A549 (cell line): Measurements from ENCODE around the gene MAGI2. TPM values are rescaled to one million over a fixed set of nuclear protein-coding genes. Genes with fewer than 3 reads are reported as not detected.

Experiments used
- ATAC-seq, 2 experiments: fragments of 200-7000 bp in 1 of 2; fragments of >200 bp in 1 of 2; cut with Nextera tagmentation in 1 of 2; cut with Tn5 transposase in 1 of 2; 3 replicates each; pipeline versions ENCODE4 v1.8.0 to v1.9.1; 2018 to 2020; ENCODE audit warnings: mild to moderate bottlenecking in 1 of 2, moderate library complexity in 1 of 2
- CTCF ChIA-PET: fragments of 300-600 bp; sonication (Branson Sonifier 250); formaldehyde crosslinking; extraction: SDS; loops from one replicate; lab custom pipeline; 2021; ENCODE audit warnings: antibody characterized with exemption, inconsistent platforms; lab: Yijun Ruan, JAX
- POLR2A ChIA-PET: fragments of 350-600 bp; formaldehyde crosslinking; extraction: SDS; loops from one replicate; lab custom pipeline; 2021; ENCODE audit warnings: antibody characterized with exemption, inconsistent platforms; lab: Yijun Ruan, JAX
- DNase-seq, 2 experiments: peaks; one replicate each; pipeline versions ENCODE4 v3.0.0 to v3.0.0-alpha.2; 2011 to 2016; ENCODE audit warnings: low read depth in 1 of 2, low spot score in 1 of 2
- FAIRE-seq: peaks from 2 replicates; lab custom pipeline; 2011; peaks lifted over from hg19 to GRCh38; lab: Jason Lieb, UNC
- H3K27ac ChIP-seq, 2 experiments: fragments of >200 bp; sonication (Bioruptor Twin); formaldehyde crosslinking; 3 replicates each; pipeline ENCODE4 v1.5.1; 2016 to 2017
- H3K4me1 ChIP-seq: fragments of >200 bp; sonication (Bioruptor Twin); formaldehyde crosslinking; 3 replicates; pipeline ENCODE4 v1.6.1; 2016
- H3K4me2 ChIP-seq: fragments of >200 bp; sonication (Bioruptor Twin); formaldehyde crosslinking; 3 replicates; pipeline ENCODE4 v1.6.1; 2016
- H3K4me3 ChIP-seq: fragments of >200 bp; sonication (Bioruptor Twin); formaldehyde crosslinking; 3 replicates; pipeline ENCODE4 v1.5.1; 2016
- H3K9me3 ChIP-seq: fragments of >200 bp; sonication (Bioruptor Twin); formaldehyde crosslinking; 3 replicates; pipeline ENCODE4 v1.6.1; 2016
- BHLHE40 ChIP-seq: IDR thresholded peaks from 2 replicates; pipeline ENCODE4 v1.6.1; 2012; ENCODE audit warnings: low read depth, low read length, inconsistent platforms
- CEBPB ChIP-seq, 2 experiments: fragments of >200 bp in 1 of 2; sonication (Bioruptor Twin) in 1 of 2; formaldehyde crosslinking in 1 of 2; IDR thresholded peaks; 2 replicates each; pipeline ENCODE4 v1.6.1; 2012 to 2016
- CHD2 ChIP-seq: fragments of 150-350 bp; IDR thresholded peaks from 2 replicates; pipeline ENCODE4 v1.6.1; 2014; ENCODE audit warnings: low read length; ENCODE audit not compliant: partially characterized antibody
- CHD4 ChIP-seq: fragments of 200-600 bp; sonication (generic); IDR thresholded peaks from 2 replicates; pipeline ENCODE4 v1.6.1; 2016; ENCODE audit warnings: antibody characterized with exemption, mild to moderate bottlenecking, borderline replicate concordance
- ELK1 ChIP-seq: fragments of 150-350 bp; IDR thresholded peaks from 2 replicates; pipeline ENCODE4 v1.6.1; 2014; ENCODE audit warnings: low read depth, mild to moderate bottlenecking, low read length
- FOXS1 ChIP-seq: fragments of 250-450 bp; sonication (Bioruptor Pico); IDR thresholded peaks from 2 replicates; pipeline ENCODE4 v1.5.0; 2020; ENCODE audit warnings: mild to moderate bottlenecking, moderate library complexity
- GATA3 ChIP-seq: IDR thresholded peaks from 2 replicates; pipeline ENCODE4 v1.6.1; 2012; ENCODE audit warnings: borderline replicate concordance
- HDAC2 ChIP-seq: fragments of 200-600 bp; sonication (generic); IDR thresholded peaks from 2 replicates; pipeline ENCODE4 v1.6.1; 2016
- HOXB13 ChIP-seq: fragments of 250-450 bp; sonication (Bioruptor Pico); IDR thresholded peaks from 2 replicates; pipeline ENCODE4 v1.5.0; 2020; ENCODE audit warnings: low read depth, mild to moderate bottlenecking, moderate library complexity
- HOXB5 ChIP-seq: fragments of 250-450 bp; sonication (Bioruptor Pico); IDR thresholded peaks from 2 replicates; pipeline ENCODE4 v1.5.0; 2020; ENCODE audit warnings: mild to moderate bottlenecking, moderate library complexity
- JUNB ChIP-seq: fragments of >200 bp; sonication (Bioruptor Twin); formaldehyde crosslinking; IDR thresholded peaks from 2 replicates; pipeline ENCODE4 v1.6.1; 2016
- KDM5A ChIP-seq: fragments of 200-600 bp; sonication (generic); IDR thresholded peaks from 2 replicates; pipeline ENCODE4 v1.6.1; 2016; ENCODE audit warnings: antibody characterized with exemption, mild to moderate bottlenecking
- MAFK ChIP-seq: fragments of 450-650 bp; IDR thresholded peaks from 2 replicates; pipeline ENCODE4 v1.6.1; 2014; ENCODE audit not compliant: partially characterized antibody
- NPAS2 ChIP-seq: fragments of 250-450 bp; sonication (Bioruptor Pico); IDR thresholded peaks from 2 replicates; pipeline ENCODE4 v1.8.0; 2022; ENCODE audit warnings: mild to moderate bottlenecking, moderate library complexity, borderline replicate concordance
- RAD21 ChIP-seq, 2 experiments: fragments of >200 bp in 1 of 2; sonication (Bioruptor Twin) in 1 of 2; formaldehyde crosslinking in 1 of 2; IDR thresholded peaks in 1 of 2; conservative IDR thresholded peaks in 1 of 2; 2 replicates in 1 of 2; 3 replicates in 1 of 2; pipeline ENCODE4 v1.6.1; 2012 to 2018; ENCODE audit warnings: inconsistent platforms in 1 of 2
- REST ChIP-seq: fragments of 200-600 bp; sonication (generic); IDR thresholded peaks from 2 replicates; pipeline ENCODE4 v1.6.1; 2016; ENCODE audit warnings: antibody characterized with exemption, mild to moderate bottlenecking, moderate library complexity
- RNF2 ChIP-seq: fragments of 200-600 bp; sonication (generic); IDR thresholded peaks from 2 replicates; pipeline ENCODE4 v1.6.1; 2016; ENCODE audit warnings: low read depth, mild to moderate bottlenecking, antibody characterized with exemption, moderate library complexity, borderline replicate concordance
- TP53 ChIP-seq: fragments of 250-450 bp; sonication (Bioruptor Pico); IDR thresholded peaks from 2 replicates; pipeline ENCODE4 v1.5.0; 2021; ENCODE audit warnings: mild to moderate bottlenecking, moderate library complexity
- USF2 ChIP-seq: fragments of 450-650 bp; IDR thresholded peaks from 2 replicates; pipeline ENCODE4 v1.6.1; 2014; ENCODE audit warnings: antibody characterized with exemption
- polyA plus RNA-seq, 4 experiments: library from polyadenylated mRNA; depleted of rRNA in 3 of 4; stranded (reverse); fragments of >200 nt; fragmentation: RNase III in 1 of 4; extraction: RNeasy Plus Mini Kit Qiagen cat#74134 plus additional on column Dnase treatment in 1 of 4; gene quantifications; 2 replicates in 3 of 4; 3 replicates in 1 of 4; pipeline ENCODE4 v1.2.3, GENCODE V29; 2011 to 2017
- TF ChIP-seq, protein P1 (sequence below): fragments of >200 bp; sonication (Bioruptor Twin); formaldehyde crosslinking; IDR thresholded peaks from 3 replicates; pipeline ENCODE4 v1.5.1; 2016

MAGI2 gene
- polyA plus RNA-seq, 2 of the 4 experiments (the other 2 are of a cell fraction) = 0.48 to 0.81 TPM

DNA sequence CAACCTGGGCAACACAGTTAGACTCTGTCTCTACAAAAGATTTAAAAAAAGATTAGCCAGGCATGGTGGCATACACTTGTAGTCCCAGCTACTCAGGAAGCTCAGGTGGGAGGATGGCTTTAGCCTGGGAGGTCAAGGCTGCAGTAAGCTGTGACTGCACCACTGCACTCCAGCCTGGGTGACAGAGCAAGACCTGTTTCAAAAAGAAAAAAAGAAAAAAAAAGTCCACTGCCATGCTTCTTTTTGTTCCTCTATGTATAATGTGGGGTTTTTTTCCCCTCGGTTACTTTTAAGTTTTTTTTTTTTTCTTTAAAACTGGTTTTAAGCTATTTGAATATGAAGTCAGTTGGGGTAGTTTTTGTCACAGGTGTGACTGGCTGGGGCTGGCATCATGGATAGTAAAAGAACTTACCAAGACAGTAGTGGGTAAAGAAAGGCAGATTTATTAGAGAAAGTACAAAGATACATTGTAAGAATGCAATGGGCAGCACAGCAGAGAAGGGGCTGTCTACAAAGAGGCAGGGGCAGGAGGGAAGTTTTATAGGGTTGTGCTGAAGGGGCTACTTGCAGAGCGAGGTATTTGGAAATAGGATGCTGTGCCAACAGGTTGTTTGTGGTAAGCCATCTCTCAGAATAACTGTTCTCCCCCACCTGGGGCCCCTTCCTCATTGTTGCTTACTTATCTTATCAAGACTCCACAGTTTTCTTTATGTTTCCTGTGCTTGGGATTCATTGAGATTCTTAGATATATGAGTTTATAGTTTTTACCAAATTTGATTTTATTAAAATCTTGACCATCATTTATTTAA, 1477.6 kb downstream of the MAGI2 start (continued):
- no peak for TF ChIP-seq ELK1
- TF ChIP-seq KDM5A = no peak
- no peak for TF ChIP-seq HOXB5 (CRISPR knock-in tag)

DNA sequence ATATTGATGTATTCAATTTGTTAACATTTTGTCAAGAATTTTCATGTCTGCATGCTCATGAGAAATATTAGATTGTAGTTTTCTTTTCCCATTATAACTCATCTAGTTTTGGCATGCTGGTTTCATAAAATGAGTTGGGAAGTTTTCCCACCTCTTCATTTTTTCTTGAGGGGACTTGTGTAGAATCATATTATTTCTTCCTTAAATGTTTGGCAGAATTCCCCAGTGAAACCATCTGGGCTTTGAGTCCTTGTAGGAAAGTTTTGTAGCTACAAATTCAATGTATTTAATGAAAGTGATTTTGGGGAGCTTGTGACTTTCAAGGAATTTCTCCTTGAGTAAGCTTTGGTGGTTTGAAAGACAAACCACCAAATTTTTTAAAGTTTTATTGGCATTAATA, 1481.7 kb downstream of the MAGI2 start:
- Histone ChIP-seq H3K27ac (no peak overlapping the region), H3K4me1 (no peaks in the 10 kb centered on the region), H3K9me3 (no peaks in the 10 kb centered on the region), H3K4me3 (no peak overlapping the region), H3K4me2 (no peak overlapping the region)
- ChIA-PET CTCF (no interaction called here), POLR2A (no interaction called here)
- no peak for FAIRE-seq
- no peak for TF ChIP-seq NPAS2 (CRISPR knock-in tag)
- no peak for ATAC-seq
- DNase-seq = no peak

GRCh38 chr7:77967429-77967828, 1486.0 kb downstream of the MAGI2 start:
- ChIA-PET POLR2A (no interaction called here), CTCF (interaction anchor here (0.8 to 1.1 kb wide), 2 partner anchors 8 to 27 kb away, joined by 3 read pairs; no protein-coding TSS in a partner anchor)
- Histone ChIP-seq H3K4me2 (no peak overlapping the region), H3K27ac (no peak overlapping the region), H3K9me3 (no peaks in the 10 kb centered on the region), H3K4me1 (no peaks in the 10 kb centered on the region), H3K4me3 (no peak overlapping the region)
- ATAC-seq (no peak), DNase-seq (no peak), FAIRE-seq (no peak)
- no peak for TF ChIP-seq HOXB13 (CRISPR knock-in tag)
- no peak for TF ChIP-seq CEBPB (IDR thresholded peaks at IDR 0.05)
- TF ChIP-seq JUNB = no peak
- no peak for TF ChIP-seq ELK1
- TF ChIP-seq FOXS1 (CRISPR knock-in tag) = no peak
- TF ChIP-seq CHD2 = no peak
- no peak for TF ChIP-seq RAD21 (conservative IDR thresholded peaks at IDR 0.05 in 1 of 2, IDR thresholded peaks at IDR 0.05 in 1 of 2)
- TF ChIP-seq REST = no peak
- no peak for TF ChIP-seq USF2
- no peak for TF ChIP-seq RNF2
- no peak for TF ChIP-seq BHLHE40
- TF ChIP-seq GATA3 = no peak
- no peak for TF ChIP-seq MAFK
- no peak for TF ChIP-seq CHD4
- TF ChIP-seq TP53 (CRISPR knock-in tag) = no peak
- TF ChIP-seq, protein P1, sequence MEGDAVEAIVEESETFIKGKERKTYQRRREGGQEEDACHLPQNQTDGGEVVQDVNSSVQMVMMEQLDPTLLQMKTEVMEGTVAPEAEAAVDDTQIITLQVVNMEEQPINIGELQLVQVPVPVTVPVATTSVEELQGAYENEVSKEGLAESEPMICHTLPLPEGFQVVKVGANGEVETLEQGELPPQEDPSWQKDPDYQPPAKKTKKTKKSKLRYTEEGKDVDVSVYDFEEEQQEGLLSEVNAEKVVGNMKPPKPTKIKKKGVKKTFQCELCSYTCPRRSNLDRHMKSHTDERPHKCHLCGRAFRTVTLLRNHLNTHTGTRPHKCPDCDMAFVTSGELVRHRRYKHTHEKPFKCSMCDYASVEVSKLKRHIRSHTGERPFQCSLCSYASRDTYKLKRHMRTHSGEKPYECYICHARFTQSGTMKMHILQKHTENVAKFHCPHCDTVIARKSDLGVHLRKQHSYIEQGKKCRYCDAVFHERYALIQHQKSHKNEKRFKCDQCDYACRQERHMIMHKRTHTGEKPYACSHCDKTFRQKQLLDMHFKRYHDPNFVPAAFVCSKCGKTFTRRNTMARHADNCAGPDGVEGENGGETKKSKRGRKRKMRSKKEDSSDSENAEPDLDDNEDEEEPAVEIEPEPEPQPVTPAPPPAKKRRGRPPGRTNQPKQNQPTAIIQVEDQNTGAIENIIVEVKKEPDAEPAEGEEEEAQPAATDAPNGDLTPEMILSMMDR = no peak
- TF ChIP-seq HDAC2 = no peak
- no peak for TF ChIP-seq HOXB5 (CRISPR knock-in tag)
